ENCODE results near the gene XYLT1.

DNA sequence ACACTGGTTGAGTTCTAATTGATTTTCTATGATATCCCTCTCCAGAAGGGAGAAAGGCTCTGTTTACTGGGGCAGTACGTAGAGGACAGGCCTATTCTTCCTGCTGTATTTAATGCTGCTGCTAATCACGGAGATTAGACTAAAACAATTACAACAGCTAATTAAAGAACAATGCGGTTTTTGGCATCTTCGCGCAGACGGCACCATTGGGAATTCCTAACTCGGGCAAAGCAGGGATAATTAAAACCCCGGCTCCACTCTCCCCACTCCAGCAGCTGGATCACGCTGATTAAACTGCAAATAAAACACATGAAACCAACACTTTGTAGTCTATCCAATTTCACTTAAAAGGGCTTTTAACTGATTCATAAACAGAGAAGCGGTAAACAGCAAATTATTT lies 147.6 kb downstream of the XYLT1 start:
- TF ChIP-seq, protein P1, sequence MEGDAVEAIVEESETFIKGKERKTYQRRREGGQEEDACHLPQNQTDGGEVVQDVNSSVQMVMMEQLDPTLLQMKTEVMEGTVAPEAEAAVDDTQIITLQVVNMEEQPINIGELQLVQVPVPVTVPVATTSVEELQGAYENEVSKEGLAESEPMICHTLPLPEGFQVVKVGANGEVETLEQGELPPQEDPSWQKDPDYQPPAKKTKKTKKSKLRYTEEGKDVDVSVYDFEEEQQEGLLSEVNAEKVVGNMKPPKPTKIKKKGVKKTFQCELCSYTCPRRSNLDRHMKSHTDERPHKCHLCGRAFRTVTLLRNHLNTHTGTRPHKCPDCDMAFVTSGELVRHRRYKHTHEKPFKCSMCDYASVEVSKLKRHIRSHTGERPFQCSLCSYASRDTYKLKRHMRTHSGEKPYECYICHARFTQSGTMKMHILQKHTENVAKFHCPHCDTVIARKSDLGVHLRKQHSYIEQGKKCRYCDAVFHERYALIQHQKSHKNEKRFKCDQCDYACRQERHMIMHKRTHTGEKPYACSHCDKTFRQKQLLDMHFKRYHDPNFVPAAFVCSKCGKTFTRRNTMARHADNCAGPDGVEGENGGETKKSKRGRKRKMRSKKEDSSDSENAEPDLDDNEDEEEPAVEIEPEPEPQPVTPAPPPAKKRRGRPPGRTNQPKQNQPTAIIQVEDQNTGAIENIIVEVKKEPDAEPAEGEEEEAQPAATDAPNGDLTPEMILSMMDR (IDR thresholded peaks at IDR 0.05) = no peak
- TF ChIP-seq POLR2AphosphoS5 (IDR thresholded peaks at IDR 0.05) = no peak
- no peak for TF ChIP-seq POLR2A (IDR thresholded peaks at IDR 0.05)
